GM21576 (cell line): ENCODE results near the gene CLDN1.
"Not testable (repeated sequence)": the region's sequence is repeated elsewhere in the genome, so short reads cannot be mapped to it uniquely, and the experiment has no call there.

Experiments used
- ATAC-seq: cut with Tn5 transposase; IDR thresholded peaks from one replicate; pipeline ENCODE4 v1.9.1; 2021; ENCODE audit warnings: mild to moderate bottlenecking, moderate library complexity; ENCODE audit not compliant: unreplicated experiment

The CLDN1 gene

GRCh38 chr3:190301591-190301990 is 20.7 kb downstream of the CLDN1 start:
- ATAC-seq, result no peak

- no peak for ATAC-seq
These were observed 22.3 kb downstream of the CLDN1 start for GRCh38 chr3:190299969-190300368.

GRCh38 chr3:190294030-190294429 is 28.2 kb downstream of the CLDN1 start:
- no peak for ATAC-seq

- no peak for ATAC-seq
These were observed 28.6 kb downstream of the CLDN1 start for GRCh38 chr3:190293621-190294020.

GRCh38 chr3:190291994-190292584 is 30.2 kb downstream of the CLDN1 start:
- ATAC-seq, result no peak

- ATAC-seq, result no peak
These were observed 32.3 kb downstream of the CLDN1 start for GRCh38 chr3:190289989-190290388.

- ATAC-seq, result no peak
These were observed 33.4 kb downstream of the CLDN1 start for GRCh38 chr3:190288836-190289235.

- no peak for ATAC-seq
These were observed 36.2 kb downstream of the CLDN1 start for GRCh38 chr3:190286014-190286413.

GRCh38 chr3:190281308-190282051 is 40.8 kb downstream of the CLDN1 start:
- no peak for ATAC-seq

- ATAC-seq, result no peak
These were observed 42.6 kb downstream of the CLDN1 start for GRCh38 chr3:190279690-190280089.

GRCh38 chr3:190272747-190273146 is 49.5 kb downstream of the CLDN1 start:
- ATAC-seq, result no peak

GRCh38 chr3:190269101-190269500 is 53.1 kb downstream of the CLDN1 start:
- ATAC-seq, result no peak

- ATAC-seq, result not testable (repeated sequence)
These were observed 54.8 kb downstream of the CLDN1 start for GRCh38 chr3:190267464-190267863.

GRCh38 chr3:190266913-190267290 is 55.3 kb downstream of the CLDN1 start:
- no peak for ATAC-seq

- no peak for ATAC-seq
These were observed 55.9 kb downstream of the CLDN1 start for GRCh38 chr3:190266265-190266912.

GRCh38 chr3:190265796-190266195 is 56.5 kb downstream of the CLDN1 start:
- no peak for ATAC-seq

- ATAC-seq, result no peak
These were observed 57.1 kb downstream of the CLDN1 start for GRCh38 chr3:190265126-190265525.

- ATAC-seq, result no peak
These were observed 60.5 kb downstream of the CLDN1 start for GRCh38 chr3:190261740-190262139.

GRCh38 chr3:190261015-190261414 is 61.2 kb downstream of the CLDN1 start:
- ATAC-seq, result no peak

- ATAC-seq, result no peak
These were observed 61.9 kb downstream of the CLDN1 start for GRCh38 chr3:190260301-190260700.

- no peak for ATAC-seq
These were observed 63.6 kb downstream of the CLDN1 start for GRCh38 chr3:190258634-190259033.
